Left cardiac atrium (tissue), 4 donors: ENCODE measurements around the gene LRMDA. TPM values are rescaled to one million over a fixed set of nuclear protein-coding genes. Genes with fewer than 3 reads are reported as not detected.

Experiments
- ATAC-seq, 2 donors: fragments of 200-7000 bp; cut with Tn5 transposase; one replicate each; pipeline ENCODE4 v1.9.1; 2020; ENCODE audit warnings: mild to moderate bottlenecking in 2 of 2, moderate library complexity in 2 of 2
- DNase-seq: peaks from one replicate; pipeline ENCODE4 v3.0.0-alpha.2; 2020
- intact Hi-C, 2 donors: fragments of 100-400 bp; cut with DNase I; formaldehyde crosslinking; loops; one replicate each; pipeline versions ENCODE4 v1.14.1 to v1.15.1; 2022 to 2023
- total RNA-seq, 2 donors: library from RNA; stranded (reverse); fragmentation: NEBNext Ultra II Directional; extraction: Animal tissue kit (Norgen Biotek cat#: 25700); gene quantifications; one replicate each; pipeline ENCODE4 v1.2.1, GENCODE V29; 2021
- donor health status: DM: no; HTN: yes; CAD: no.
- donor health status: DM: no; HTN: yes; CAD: no; lungs with severe emphysema.
- donor health status: DM: yes; HTN: yes; CAD: no.
- donor health status: Dilated cardiomyopathy.

The LRMDA gene
- total RNA-seq, 2 donors from 2014 or later = 40.6 to 57.8 TPM

- intact Hi-C loops = no loop called here
- ATAC-seq (no peak), DNase-seq (no peak)
Observed at GRCh38 chr10:76198287-76199035, 767.0 kb downstream of the LRMDA start.

- no peak for ATAC-seq
- intact Hi-C loops = no loop called here
- no peak for DNase-seq
Observed at GRCh38 chr10:76201962-76202361, 770.5 kb downstream of the LRMDA start.

GRCh38 chr10:76202777-76203176, 771.4 kb downstream of the LRMDA start:
- DNase-seq (no peak), ATAC-seq (no peak)
- intact Hi-C loops = no loop called here

- ATAC-seq (no peak), DNase-seq (no peak)
- intact Hi-C loops = no loop called here
Observed at GRCh38 chr10:76205361-76205760, 773.9 kb downstream of the LRMDA start.

- DNase-seq (no peak), ATAC-seq (no peak)
- intact Hi-C loops = no loop called here
Observed at GRCh38 chr10:76206797-76207352, 775.5 kb downstream of the LRMDA start.

GRCh38 chr10:76209135-76209534, 777.7 kb downstream of the LRMDA start:
- DNase-seq = no peak
- intact Hi-C loops = no loop called here
- ATAC-seq = peak in 1 of 2 donors; percentile 60

- intact Hi-C loops = no loop called here
- DNase-seq = no peak
- ATAC-seq = no peak
Observed at GRCh38 chr10:76210211-76210610, 778.8 kb downstream of the LRMDA start.

- intact Hi-C loops = no loop called here
- ATAC-seq (no peak), DNase-seq (no peak)
Observed at GRCh38 chr10:76211691-76212090, 780.3 kb downstream of the LRMDA start.

- ATAC-seq = no peak
- intact Hi-C loops = no loop called here
- DNase-seq = no peak
Observed at GRCh38 chr10:76213876-76214275, 782.5 kb downstream of the LRMDA start.

- DNase-seq = no peak
- ATAC-seq = no peak
- intact Hi-C loops = no loop called here
Observed at GRCh38 chr10:76218035-76218434, 786.6 kb downstream of the LRMDA start.

GRCh38 chr10:76229341-76229740, 797.9 kb downstream of the LRMDA start:
- no peak for DNase-seq
- ATAC-seq = no peak
- intact Hi-C loops = no loop called here

- DNase-seq = no peak
- no peak for ATAC-seq
Observed at GRCh38 chr10:76230921-76231285, 799.5 kb downstream of the LRMDA start.

GRCh38 chr10:76231286-76231934, 800.0 kb downstream of the LRMDA start:
- no peak for DNase-seq
- ATAC-seq = no peak
- intact Hi-C loops = no loop called here

More at GRCh38 chr10:76230921-76231285, 799.5 kb downstream of the LRMDA start:
- intact Hi-C loops = no loop called here

- no peak for DNase-seq
- no peak for ATAC-seq
- intact Hi-C loops = no loop called here
Observed at GRCh38 chr10:76234499-76235226, 803.2 kb downstream of the LRMDA start.

GRCh38 chr10:76236356-76236755, 804.9 kb downstream of the LRMDA start:
- intact Hi-C loops = no loop called here
- ATAC-seq (no peak), DNase-seq (no peak)

- intact Hi-C loops = no loop called here
- no peak for ATAC-seq
- no peak for DNase-seq
Observed at GRCh38 chr10:76242956-76243355, 811.5 kb downstream of the LRMDA start.

GRCh38 chr10:76244061-76244686, 812.8 kb downstream of the LRMDA start:
- ATAC-seq (no peak), DNase-seq (no peak)
- intact Hi-C loops = no loop called here

GRCh38 chr10:76245951-76246495, 814.6 kb downstream of the LRMDA start:
- intact Hi-C loops = no loop called here
- no peak for ATAC-seq

GRCh38 chr10:76248649-76249200, 817.3 kb downstream of the LRMDA start:
- no peak for ATAC-seq
- intact Hi-C loops = no loop called here
- DNase-seq = no peak

More at GRCh38 chr10:76245951-76246495, 814.6 kb downstream of the LRMDA start:
- no peak for DNase-seq
